Psoas muscle (tissue), 8 donors: ENCODE results near the gene ZSCAN5A. TPM values are rescaled to one million over a fixed set of nuclear protein-coding genes. Genes with fewer than 3 reads are reported as not detected.

Source experiments
- ATAC-seq, 4 donors: fragments of 200-7000 bp; cut with Tn5 transposase; one replicate each; pipeline ENCODE4 v1.9.1; 2020; ENCODE audit warnings: moderate library complexity in 3 of 4, mild to moderate bottlenecking in 2 of 4
- DNase-seq, 2 donors: peaks; one replicate each; pipeline ENCODE4 v3.0.0-alpha.2; 2020
- H3K27ac ChIP-seq: fragments of 200-600 bp; one replicate; pipeline ENCODE4 v1.8.0; 2022
- H3K27me3 ChIP-seq, 3 donors: fragments of 200-600 bp in 1 of 3; one replicate each; pipeline versions ENCODE4 v1.6.1 to v1.8.0; 2013 to 2022; ENCODE audit warnings: low read length in 2 of 3, mild to moderate bottlenecking in 2 of 3, moderate library complexity in 1 of 3; ENCODE audit not compliant: insufficient read depth in 3 of 3
- H3K36me3 ChIP-seq, 2 donors: fragments of 200-600 bp in 1 of 2; one replicate each; pipeline versions ENCODE4 v1.6.1 to v1.8.0; 2013 to 2022; ENCODE audit warnings: low read depth in 1 of 2, mild to moderate bottlenecking in 1 of 2, moderate library complexity in 1 of 2; ENCODE audit not compliant: insufficient read depth in 1 of 2
- H3K4me1 ChIP-seq: fragments of 200-600 bp; one replicate; pipeline ENCODE4 v1.8.0; 2022
- H3K4me3 ChIP-seq: fragments of 200-600 bp; one replicate; pipeline ENCODE4 v1.8.0; 2022; ENCODE audit warnings: mild to moderate bottlenecking
- H3K9me3 ChIP-seq: fragments of 200-600 bp; one replicate; pipeline ENCODE4 v1.8.0; 2022
- WGBS, 3 donors: extraction: QIAGEN DNeasy Blood & Tissue Kit; methylation state at CpG; one replicate each; pipeline versions ENCODE4 v1.1.6 to v1.1.7; 2013; 5-methylcytosine and 5-hydroxymethylcytosine counted together
- intact Hi-C, 2 donors: fragments of 100-400 bp; cut with DNase I; formaldehyde crosslinking; loops; one replicate each; pipeline versions ENCODE4 v1.11.0 to v1.14.2; 2022
- polyA plus RNA-seq, 3 donors: library from polyadenylated mRNA; stranded (reverse); fragments of 200-250 nt; gene quantifications; one replicate each; pipeline ENCODE4 v1.2.3, GENCODE V29; 2013
- total RNA-seq, 4 donors: library from RNA; stranded (reverse); fragmentation: NEBNext Ultra II Directional in 2 of 4; extraction: Animal tissue kit (Norgen Biotek cat#: 25700) in 2 of 4; gene quantifications; one replicate each; pipeline versions ENCODE4 v1.2.1 to v1.2.4, GENCODE V29; 2021 to 2023
- TF ChIP-seq, protein P1 (sequence below): fragments of 200-600 bp; IDR thresholded peaks from one replicate; pipeline ENCODE4 v1.8.0; 2022; ENCODE audit warnings: antibody characterized with exemption
- donor health status: healthy with polysubstance abuse.
- donor health status: DM: no; HTN: no; CAD: no; lungs with moderate emphysema.
- donor health status: Bipolar disorder and iron deficiency.
- donor health status: healthy.
- donor health status: DM: yes; HTN: yes; CAD: no.
- donor health status: DM: no; HTN: no; CAD: no.
- donor health status: DM: no; HTN: no; CAD: no.
- donor health status: DM: yes; HTN: yes; CAD: no.

Gene ZSCAN5A
- total and polyA plus RNA-seq, 7 donors = 3.8 to 16.3 (median 10.7) TPM

DNA sequence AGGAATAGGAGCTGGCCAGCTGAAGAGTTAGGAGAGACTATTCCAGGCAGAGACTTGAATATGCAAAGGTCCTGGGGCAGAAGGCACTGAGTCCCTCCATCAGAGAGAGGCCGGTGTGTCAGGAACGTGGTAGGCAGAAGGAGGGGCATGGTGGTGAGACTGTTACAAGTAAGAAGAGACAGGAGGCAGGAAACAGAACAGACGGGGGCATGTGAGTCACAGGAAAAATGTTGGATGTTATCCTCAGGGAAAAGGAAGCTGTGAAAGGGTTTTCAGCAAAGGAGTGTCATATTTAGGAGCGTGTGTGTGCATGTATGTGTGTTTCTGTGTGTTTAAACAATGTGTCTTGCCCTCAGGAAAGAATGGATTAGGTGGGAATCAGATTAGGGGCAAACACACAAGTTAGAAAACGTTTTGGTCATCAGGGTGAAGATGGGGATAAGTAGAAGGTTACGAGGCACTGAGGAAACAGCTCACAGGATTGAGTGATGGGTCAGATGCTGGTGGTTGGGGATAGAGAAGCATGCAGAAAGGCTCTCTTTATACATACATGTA, 41.0 kb downstream of the ZSCAN5A start:
- Histone ChIP-seq H3K27me3 (no peaks in the 10 kb centered on the region), H3K9me3 (no peaks in the 10 kb centered on the region), H3K4me3 (no peak overlapping the region), H3K36me3 (no peaks in the 10 kb centered on the region), H3K27ac (no peak overlapping the region), H3K4me1 (no peaks in the 10 kb centered on the region)
- DNase-seq = no peak
- 45 to 50% (median 48%) methylated on average over 6 of the region's 6 CpGs for WGBS, 3 donors
- intact Hi-C loops = no loop called here
- TF ChIP-seq, protein P1, sequence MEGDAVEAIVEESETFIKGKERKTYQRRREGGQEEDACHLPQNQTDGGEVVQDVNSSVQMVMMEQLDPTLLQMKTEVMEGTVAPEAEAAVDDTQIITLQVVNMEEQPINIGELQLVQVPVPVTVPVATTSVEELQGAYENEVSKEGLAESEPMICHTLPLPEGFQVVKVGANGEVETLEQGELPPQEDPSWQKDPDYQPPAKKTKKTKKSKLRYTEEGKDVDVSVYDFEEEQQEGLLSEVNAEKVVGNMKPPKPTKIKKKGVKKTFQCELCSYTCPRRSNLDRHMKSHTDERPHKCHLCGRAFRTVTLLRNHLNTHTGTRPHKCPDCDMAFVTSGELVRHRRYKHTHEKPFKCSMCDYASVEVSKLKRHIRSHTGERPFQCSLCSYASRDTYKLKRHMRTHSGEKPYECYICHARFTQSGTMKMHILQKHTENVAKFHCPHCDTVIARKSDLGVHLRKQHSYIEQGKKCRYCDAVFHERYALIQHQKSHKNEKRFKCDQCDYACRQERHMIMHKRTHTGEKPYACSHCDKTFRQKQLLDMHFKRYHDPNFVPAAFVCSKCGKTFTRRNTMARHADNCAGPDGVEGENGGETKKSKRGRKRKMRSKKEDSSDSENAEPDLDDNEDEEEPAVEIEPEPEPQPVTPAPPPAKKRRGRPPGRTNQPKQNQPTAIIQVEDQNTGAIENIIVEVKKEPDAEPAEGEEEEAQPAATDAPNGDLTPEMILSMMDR = no peak
- no peak for ATAC-seq

- no peak within 1 kb of the TSS for H3K27ac ChIP-seq
- no peaks in the 10 kb centered on the region for H3K36me3 ChIP-seq
- no peak for ATAC-seq
- whole genome bisulfite sequencing, 3 donors = 83 to 87% (median 84%) methylated on average over 6 of the region's 6 CpGs
- intact Hi-C loops = no loop called here
- H3K4me3 ChIP-seq = no peak within 1 kb of the TSS
- DNase-seq = no peak
- no peaks in the 10 kb centered on the region for H3K9me3 ChIP-seq
- no peaks in the 10 kb centered on the region for H3K4me1 ChIP-seq
- TF ChIP-seq, protein P1 = no peak
- H3K27me3 ChIP-seq = no peaks in the 10 kb centered on the region
Observed at GRCh38 chr19:56272161-56272798, 42.4 kb downstream of the ZSCAN5A start, which contains the start of gene EDDM13. Gene EDDM13 (plus strand): TSS chr19:56272748. CDS start chr19:56272835, 87 bp downstream.

DNA sequence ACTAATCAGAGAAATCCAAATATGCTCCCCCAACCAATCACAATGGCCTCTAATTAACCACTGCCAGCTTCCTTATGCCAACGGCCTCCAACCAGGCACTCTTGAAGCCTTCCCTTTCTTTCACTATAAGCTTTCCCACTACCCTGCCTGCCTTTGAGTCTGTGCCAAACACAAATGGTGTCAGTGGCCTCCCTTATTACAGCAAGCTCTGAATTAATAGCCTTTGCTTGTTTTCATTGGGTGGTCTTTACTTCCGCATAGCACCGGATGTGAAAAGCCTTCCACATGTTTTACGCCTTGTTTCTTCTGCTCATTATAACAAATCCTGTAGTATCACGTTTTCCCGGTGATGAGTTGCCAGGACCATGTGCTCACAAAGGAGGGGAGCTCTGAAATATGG, 43.5 kb downstream of the ZSCAN5A start:
- WGBS, 3 donors = 55 to 59% (median 59%) methylated on average over 6 of the region's 6 CpGs
- no peak for DNase-seq

GRCh38 chr19:56270676-56271075, 44.0 kb downstream of the ZSCAN5A start:
- TF ChIP-seq, protein P1 = no peak
- H3K4me1 ChIP-seq = no peaks in the 10 kb centered on the region
- no peaks in the 10 kb centered on the region for H3K9me3 ChIP-seq
- no peaks in the 10 kb centered on the region for H3K36me3 ChIP-seq
- DNase-seq (no peak), ATAC-seq (no peak)
- intact Hi-C loops = no loop called here
- no peak overlapping the region for H3K4me3 ChIP-seq
- no peak overlapping the region for H3K27ac ChIP-seq
- no peaks in the 10 kb centered on the region for H3K27me3 ChIP-seq
- WGBS, 3 donors = 74 to 81% (median 80%) methylated on average over 3 of the region's 3 CpGs

More for the DNA sequence above, 43.5 kb downstream of the ZSCAN5A start:
- H3K27ac ChIP-seq = no peak overlapping the region
- ATAC-seq = no peak
- no peaks in the 10 kb centered on the region for H3K27me3 ChIP-seq
- no peaks in the 10 kb centered on the region for H3K36me3 ChIP-seq
- no peak overlapping the region for H3K4me3 ChIP-seq
- TF ChIP-seq, protein P1 = no peak
- intact Hi-C loops = no loop called here
- H3K4me1 ChIP-seq = no peaks in the 10 kb centered on the region
- H3K9me3 ChIP-seq = no peaks in the 10 kb centered on the region
